Kasumi-1 (cell line): Measurements from ENCODE around the gene REPIN1.

ENCODE experiments used
- DNase-seq, 2 experiments: peaks; one replicate each; lab custom pipeline; 2025; lab: John Stamatoyannopoulos, UW

The REPIN1 gene

DNA sequence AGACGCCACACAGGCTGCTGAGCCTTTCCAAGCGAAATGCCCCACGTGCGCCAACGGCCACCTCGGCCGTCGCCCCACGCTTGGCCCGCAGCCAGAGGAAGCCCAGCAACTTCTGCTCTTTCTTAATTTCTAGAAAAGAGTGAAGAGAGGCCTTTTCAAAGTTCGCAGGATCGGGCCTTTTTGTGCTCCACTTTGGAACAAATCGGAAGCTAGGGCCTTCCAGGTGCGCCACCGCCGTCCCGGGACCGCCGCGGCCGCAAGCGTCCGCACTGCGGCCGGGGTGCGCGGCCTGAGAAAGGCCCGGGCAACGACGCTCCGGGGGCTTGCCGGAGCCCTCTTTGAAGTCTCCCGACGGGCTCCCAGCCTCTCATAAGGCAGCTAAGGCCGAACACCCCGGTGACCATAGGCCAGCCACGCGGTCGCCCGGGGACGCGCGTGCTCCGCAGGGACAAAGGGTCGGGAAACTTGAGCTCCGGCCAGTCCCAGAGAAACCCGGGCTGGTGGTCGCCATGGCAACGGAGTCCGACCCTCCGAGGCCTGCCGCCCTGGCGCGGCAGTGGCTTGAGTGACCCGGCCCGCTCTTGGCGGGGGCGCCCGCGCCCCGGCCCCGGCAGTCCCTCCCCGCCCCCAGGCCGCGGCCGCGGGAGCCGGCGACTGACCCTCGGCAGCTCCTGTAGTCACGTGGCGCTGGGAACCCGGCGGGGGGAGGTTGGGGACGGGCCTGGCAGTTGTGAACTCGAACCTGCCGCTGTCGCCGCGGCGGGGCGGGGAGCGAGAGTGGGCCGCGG, at the start of gene REPIN1:
Gene REPIN1, plus strand, starts transcription at position 727 of the 788 bp plus-strand sequence. CDS start 890 bp downstream, outside the sequence.
- DNase-seq, result peak; percentile 63 to 69

DNA sequence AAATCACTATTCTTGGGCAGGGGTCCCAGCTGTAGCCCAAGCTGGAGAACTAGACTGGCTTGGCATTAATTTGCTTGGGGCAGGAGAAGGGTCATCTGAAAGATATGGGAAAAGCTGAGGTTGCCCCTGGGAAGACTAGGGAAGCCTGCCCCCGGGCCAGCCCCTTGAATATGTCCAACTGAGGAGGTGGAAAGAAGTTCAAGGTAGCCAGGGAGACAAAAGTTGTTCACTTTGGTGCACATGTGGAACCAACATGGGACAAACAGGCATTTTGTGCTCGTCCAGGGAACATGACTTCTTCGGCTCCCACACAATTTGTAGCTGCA, 46.9 kb upstream of the REPIN1 start:
- DNase-seq, result no peak

DNA sequence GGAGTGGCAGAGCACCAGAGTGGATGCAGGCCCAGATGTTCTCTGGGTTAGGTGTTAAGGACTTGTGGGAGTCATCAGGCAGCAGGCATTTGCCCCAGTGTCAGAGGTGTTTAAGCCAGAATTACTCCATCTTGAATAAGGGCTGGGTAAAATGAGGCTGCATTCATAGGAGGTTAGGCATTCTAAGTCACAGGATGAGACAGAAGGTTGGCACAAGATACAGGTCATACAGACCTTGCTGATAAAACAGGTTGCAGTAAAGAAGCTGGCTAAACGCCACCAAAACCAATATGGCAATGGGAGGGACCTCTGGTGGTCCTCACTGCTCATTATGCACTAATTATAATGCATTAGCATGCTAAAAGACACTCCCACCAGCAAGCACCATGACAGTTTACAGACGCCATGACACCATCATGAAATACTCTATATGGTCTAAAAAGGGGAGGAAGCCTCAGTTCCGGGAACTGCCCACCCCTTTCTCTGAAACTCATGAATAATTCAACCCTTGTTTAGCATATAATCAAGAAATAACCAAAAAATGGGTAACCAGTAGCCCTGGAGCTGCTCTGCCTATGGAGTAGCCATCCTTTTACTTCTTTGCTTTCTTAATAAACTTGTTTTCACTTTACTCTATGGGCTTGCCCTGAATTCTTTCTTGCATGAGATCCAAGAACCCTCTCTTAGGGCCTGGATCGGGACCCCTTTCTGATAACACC, 46.3 kb upstream of the REPIN1 start:
- no peak for DNase-seq

GRCh38 chr7:150322833-150323681, 45.6 kb upstream of the REPIN1 start, which contains the start of the genes ACTR3C and LRRC61:
TSS of gene ACTR3C (minus strand) at chr7:150323545. CDS start at chr7:150295296, 28,249 bp downstream.
TSS of gene LRRC61 (plus strand) at chr7:150323355. CDS start at chr7:150336862, 13,507 bp downstream.
- DNase-seq, result no peak

- DNase-seq, result peak in 1 of 2 experiments; percentile 6
Observed at GRCh38 chr7:150323682-150324372, 44.8 kb upstream of the REPIN1 start.

DNA sequence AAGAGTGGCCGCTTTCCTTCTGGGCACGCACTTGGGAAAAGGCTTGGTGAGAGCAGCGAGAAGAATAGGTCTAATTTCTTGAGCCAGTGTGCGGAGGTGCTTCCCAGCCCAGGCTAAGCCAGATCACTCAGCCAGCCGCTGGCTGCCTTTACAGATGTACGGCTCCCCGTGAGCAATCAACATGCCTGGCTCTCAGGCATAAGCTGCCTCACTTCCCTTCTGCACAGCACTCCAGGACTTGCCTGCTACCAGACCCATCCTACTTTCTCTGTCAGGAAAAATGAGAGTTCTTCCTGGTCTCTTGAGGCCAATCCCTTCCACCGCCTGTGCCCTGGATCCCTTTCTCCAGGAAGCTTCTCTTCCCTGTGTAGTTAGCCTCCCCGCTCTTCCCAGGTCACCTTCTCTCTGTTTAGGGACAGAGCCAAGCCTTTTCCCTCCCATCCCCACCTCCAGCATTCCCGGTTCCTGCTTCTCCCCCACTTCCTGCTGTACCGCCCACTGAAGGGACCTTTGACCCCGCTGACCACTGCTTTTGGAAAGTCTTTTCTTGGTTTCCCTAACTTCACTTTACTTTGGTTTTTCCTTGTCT, 44.2 kb upstream of the REPIN1 start:
- DNase-seq, result peak in 1 of 2 experiments; percentile 8

DNA sequence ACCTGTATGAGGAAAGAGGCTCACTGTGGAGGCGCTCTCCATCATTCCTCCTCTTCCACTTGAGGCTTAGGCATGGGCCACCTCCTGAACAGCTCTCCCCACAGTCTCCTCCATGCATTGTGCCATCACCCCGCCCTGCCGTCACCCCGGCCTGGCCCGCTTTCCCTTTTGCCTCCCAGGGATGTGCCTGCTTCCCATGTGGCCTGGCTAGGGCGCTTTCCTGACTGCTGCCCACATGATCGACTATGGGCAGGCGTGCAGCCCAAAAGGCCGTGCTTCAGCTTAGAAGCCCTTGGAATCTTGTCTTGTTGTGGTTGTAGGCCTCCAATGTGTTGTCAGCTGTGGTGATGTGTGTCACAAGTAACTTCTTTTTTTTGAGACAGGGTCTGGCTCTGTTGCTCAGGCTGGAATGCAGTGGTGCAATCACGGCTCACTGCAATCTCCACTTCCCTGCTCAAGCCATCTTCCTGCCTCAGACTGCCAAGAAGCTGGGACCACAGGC, 43.5 kb upstream of the REPIN1 start:
- DNase-seq, result peak; percentile 47 to 48

GRCh38 chr7:150325901-150326300, 42.7 kb upstream of the REPIN1 start:
- no peak for DNase-seq

DNA sequence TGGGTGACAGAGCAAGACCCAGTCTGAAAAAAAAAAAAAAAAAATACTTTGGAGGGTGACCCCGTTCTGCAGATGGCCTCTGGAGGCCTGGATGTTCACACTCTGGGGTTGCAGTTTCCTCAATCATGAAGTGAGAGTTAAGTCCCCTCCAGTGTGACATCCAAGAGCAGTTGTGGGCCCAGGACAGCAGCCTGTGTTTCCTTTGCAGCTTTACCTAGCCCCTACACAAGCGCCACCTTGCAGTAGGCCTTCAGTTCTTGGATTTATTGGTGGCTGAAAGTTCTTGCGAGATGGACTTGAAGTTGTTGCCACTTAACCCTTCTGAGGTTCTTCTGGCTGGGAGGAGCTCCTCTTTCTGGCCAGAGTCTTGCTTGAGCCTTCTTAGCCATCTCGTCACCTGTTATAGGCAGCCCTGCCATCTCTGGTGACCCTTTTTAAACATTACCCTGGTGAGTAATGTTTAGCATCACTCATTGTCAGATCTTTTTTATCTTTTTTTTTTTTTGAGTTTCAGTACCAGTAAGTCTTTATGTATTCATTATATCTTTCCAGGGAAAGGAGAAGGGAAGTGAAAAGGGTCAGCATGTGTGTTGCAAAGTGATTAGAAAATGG, 41.9 kb upstream of the REPIN1 start:
- no peak for DNase-seq

DNA sequence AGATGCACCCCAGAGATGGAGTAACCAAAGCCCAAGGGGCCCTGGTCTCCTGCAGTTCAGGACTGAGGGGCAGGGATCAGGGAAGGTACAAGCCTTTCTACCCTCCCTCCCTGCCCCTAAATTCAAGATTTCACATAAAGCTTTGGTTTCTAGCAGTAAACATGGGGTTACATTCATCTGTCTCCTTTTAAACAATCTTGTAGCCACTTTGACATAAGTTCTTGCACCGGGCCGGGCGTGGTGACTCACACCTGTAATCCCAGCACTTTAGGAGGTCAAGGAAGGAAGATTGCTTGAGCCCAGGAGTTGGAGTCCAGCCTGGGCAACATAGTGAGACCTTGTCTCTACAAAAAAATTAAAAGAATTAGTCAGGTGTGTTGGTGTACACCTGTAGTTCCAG, 41.3 kb upstream of the REPIN1 start:
- no peak for DNase-seq

GRCh38 chr7:150329331-150330120, 39.1 kb upstream of the REPIN1 start:
- DNase-seq, result no peak

GRCh38 chr7:150330211-150330885, 38.3 kb upstream of the REPIN1 start:
- DNase-seq, result no peak

DNA sequence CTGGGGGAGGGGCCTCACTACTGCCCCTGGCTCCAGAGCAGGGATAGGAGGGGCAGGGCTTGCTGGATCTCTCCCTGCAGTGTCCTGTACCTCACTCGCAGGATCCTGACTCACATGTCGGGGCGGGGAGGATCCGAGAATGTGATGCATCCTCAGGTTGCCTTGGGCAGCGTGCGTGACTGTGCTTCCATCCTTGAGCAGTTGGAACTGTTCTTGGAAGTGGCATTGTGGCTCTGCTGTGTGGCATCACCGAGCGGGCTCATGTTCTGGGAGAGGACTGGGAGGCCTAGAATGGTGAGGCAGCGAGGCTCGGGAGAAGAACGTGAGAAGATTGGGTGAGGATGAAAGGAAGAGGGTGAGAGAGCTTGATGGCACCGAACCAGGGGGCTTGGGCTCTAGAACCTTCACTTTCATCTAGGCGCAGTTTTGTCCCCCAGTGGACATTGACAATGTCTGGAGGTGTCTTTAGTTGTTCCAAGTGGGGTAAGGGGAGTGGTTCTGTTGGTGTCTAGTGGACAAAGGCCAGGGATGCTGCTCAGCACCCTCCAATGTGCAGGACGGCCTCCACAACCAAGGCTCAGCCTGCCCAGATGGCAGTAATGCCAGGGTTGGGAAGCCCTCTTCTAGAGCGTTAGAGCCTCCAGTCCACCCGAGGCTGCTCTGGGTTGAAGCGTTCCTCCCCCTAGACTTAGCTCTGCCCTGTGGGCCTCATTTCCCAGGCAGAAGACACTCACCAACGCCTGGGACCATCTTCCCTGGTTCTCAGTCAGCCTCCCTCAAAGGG, 35.6 kb upstream of the REPIN1 start:
- no peak for DNase-seq

DNA sequence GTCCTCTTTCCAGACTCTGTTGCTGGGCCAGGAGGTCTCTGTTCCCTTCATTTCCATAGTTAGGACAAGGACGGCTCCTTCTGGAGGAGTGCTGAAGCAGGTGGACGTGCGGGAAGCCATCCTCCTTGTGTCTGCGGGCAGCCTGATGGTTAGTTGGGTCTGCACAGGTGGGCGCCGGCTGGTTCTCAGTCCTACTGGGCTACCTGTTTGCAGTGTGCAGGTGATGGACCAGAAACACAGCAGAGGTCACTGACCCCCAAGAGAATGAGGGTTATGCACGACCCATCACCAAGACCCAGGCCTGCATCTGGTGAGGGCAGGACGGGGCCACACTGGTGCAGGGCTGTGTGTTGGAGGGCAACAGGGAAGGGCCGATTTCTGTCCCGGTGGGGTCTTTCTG, 35.0 kb upstream of the REPIN1 start:
- no peak for DNase-seq

DNA sequence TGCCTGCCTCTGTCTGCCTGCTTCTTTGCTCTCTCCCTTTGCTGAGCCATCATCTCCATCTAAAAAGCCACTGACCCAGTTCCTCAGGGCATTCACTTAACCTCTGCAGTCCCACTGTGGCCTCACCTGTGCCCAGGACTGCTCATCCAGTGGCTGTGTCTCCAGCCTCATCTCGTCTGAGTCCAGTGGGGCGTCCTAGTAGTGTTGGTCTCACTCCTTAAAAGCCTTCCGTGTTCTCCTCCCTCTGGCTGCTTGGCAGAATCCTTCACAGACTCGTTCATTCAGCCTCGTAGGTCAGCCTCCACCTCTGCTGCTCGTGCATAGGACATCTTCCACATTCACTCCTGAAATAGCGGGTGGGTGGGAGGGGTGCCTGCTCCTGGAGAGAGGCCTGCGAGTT, 34.5 kb upstream of the REPIN1 start:
- no peak for DNase-seq

DNA sequence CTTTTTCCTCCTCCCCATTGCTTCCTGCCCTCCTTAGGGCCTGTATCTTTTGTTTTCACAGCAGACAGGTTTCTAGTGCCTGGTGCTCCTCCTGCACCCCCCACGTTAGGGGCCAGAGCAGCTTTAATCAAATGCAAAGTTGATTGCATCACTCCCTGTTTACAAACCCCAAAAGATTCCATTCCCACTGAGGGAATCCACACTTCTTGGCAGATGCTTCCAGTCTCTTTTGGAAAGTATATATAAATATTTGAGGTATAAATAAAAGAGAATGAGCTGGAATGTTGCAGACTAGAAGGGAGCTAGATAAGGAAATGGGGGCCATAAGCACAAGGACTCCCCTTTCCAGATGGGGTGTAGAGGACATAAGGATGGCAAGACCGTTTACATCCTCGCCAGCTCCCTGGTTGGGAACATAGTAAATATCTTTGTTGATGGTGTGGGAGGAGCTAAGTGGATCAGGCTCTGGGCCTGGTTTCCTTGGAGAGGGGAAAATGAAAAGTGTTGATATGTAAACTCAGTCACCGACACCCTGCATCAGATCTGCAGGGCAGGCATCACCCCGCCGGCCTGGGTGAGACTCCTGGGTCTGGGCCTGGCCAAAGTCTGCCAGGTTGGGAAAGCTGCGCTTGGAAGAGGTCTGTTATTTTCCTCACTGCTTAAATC, 33.4 kb upstream of the REPIN1 start:
- DNase-seq, result no peak

DNA sequence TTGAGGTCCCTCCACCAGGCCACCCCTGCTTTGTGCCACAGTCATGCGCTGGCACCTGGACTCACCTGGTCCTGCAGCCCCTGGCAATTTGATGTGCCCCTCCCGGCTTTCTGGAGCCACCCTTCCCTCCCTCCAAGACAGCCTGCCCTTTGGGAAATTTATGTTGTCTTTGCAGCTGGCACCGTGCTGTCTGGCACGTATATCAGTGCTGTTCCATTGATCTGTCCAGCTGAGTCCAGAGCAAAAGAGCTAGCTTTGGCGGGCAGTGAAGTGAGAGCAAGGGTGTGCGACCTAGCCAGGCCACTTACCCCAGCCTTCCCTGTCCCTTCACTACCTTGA, 32.9 kb upstream of the REPIN1 start:
- DNase-seq, result no peak

- no peak for DNase-seq
Observed at GRCh38 chr7:150336746-150337145, 31.9 kb upstream of the REPIN1 start.
